HEK293 (cell line): ENCODE measurements around the gene CTSF.

ENCODE experiments used
- ATF2 ChIP-seq: fragments of 450-650 bp; formaldehyde crosslinking; IDR thresholded peaks from 2 replicates; pipeline ENCODE4 v1.5.1; 2016; ENCODE audit warnings: missing biosample characterization, missing genetic modification characterization, low read depth
- EGR2 ChIP-seq: fragments of 450-650 bp; formaldehyde crosslinking; IDR thresholded peaks from 2 replicates; pipeline ENCODE4 v1.5.1; 2016; ENCODE audit warnings: low read depth, missing biosample characterization, missing genetic modification characterization
- HOXC10 ChIP-seq: sonication (generic); formaldehyde crosslinking; IDR thresholded peaks from 2 replicates; pipeline ENCODE4 v1.8.1; 2023; ENCODE audit warnings: mild to moderate bottlenecking, missing genetic modification reagents
- HOXD13 ChIP-seq: sonication (generic); formaldehyde crosslinking; IDR thresholded peaks from 2 replicates; pipeline ENCODE4 v1.8.0; 2022; ENCODE audit warnings: missing genetic modification reagents, borderline replicate concordance
- MEIS1 ChIP-seq: sonication (generic); formaldehyde crosslinking; IDR thresholded peaks from 2 replicates; pipeline ENCODE4 v1.8.1; 2022; ENCODE audit warnings: missing genetic modification reagents, mild to moderate bottlenecking, borderline replicate concordance
- OVOL3 ChIP-seq: fragments of 450-650 bp; formaldehyde crosslinking; IDR thresholded peaks from 2 replicates; pipeline ENCODE4 v1.5.1; 2016; ENCODE audit warnings: missing biosample characterization, missing genetic modification characterization
- PBX3 ChIP-seq: sonication (generic); formaldehyde crosslinking; IDR thresholded peaks from 2 replicates; pipeline ENCODE4 v1.8.1; 2022; ENCODE audit warnings: mild to moderate bottlenecking, moderate library complexity, missing genetic modification reagents
- PRDM1 ChIP-seq: fragments of 450-650 bp; formaldehyde crosslinking; IDR thresholded peaks from 2 replicates; pipeline ENCODE4; 2016; ENCODE audit warnings: missing biosample characterization, missing genetic modification characterization
- SP2 ChIP-seq: fragments of 450-650 bp; formaldehyde crosslinking; IDR thresholded peaks from 2 replicates; pipeline ENCODE4 v1.5.1; 2016; ENCODE audit warnings: missing biosample characterization, missing genetic modification characterization
- SP3 ChIP-seq: fragments of 450-650 bp; formaldehyde crosslinking; IDR thresholded peaks from 2 replicates; pipeline ENCODE4 v1.5.1; 2016; ENCODE audit warnings: missing biosample characterization, missing genetic modification characterization
- ZBTB11 ChIP-seq: fragments of 450-650 bp; formaldehyde crosslinking; conservative IDR thresholded peaks from 2 replicates; pipeline ENCODE4 v1.5.1; 2016; ENCODE audit warnings: low read depth, missing biosample characterization, missing genetic modification characterization
- ZNF121 ChIP-seq: fragments of 450-650 bp; formaldehyde crosslinking; IDR thresholded peaks from 2 replicates; pipeline ENCODE4 v1.5.1; 2016; ENCODE audit warnings: missing biosample characterization, missing genetic modification characterization
- ZNF138 ChIP-seq: fragments of 450-650 bp; formaldehyde crosslinking; IDR thresholded peaks from 2 replicates; pipeline ENCODE4 v1.5.1; 2016; ENCODE audit warnings: missing biosample characterization, missing genetic modification characterization, borderline replicate concordance
- ZNF23 ChIP-seq: fragments of 450-650 bp; formaldehyde crosslinking; IDR thresholded peaks from 2 replicates; pipeline ENCODE4 v1.5.1; 2016; ENCODE audit warnings: missing biosample characterization, missing genetic modification characterization, borderline replicate concordance
- ZNF239 ChIP-seq: fragments of 450-650 bp; formaldehyde crosslinking; IDR thresholded peaks from 2 replicates; pipeline ENCODE4 v1.5.1; 2016; ENCODE audit warnings: missing biosample characterization, missing genetic modification characterization
- ZNF292 ChIP-seq: fragments of 450-650 bp; formaldehyde crosslinking; IDR thresholded peaks from 2 replicates; pipeline ENCODE4 v1.5.1; 2016; ENCODE audit warnings: low read depth, missing biosample characterization, missing genetic modification characterization, borderline replicate concordance
- ZNF394 ChIP-seq: fragments of 450-650 bp; formaldehyde crosslinking; IDR thresholded peaks from 2 replicates; pipeline ENCODE4 v1.5.1; 2016; ENCODE audit warnings: missing biosample characterization, missing genetic modification characterization, mild to moderate bottlenecking, moderate library complexity, borderline replicate concordance
- ZNF473 ChIP-seq: fragments of 450-650 bp; formaldehyde crosslinking; IDR thresholded peaks from 2 replicates; pipeline ENCODE4 v1.5.1; 2017; ENCODE audit warnings: missing biosample characterization, missing genetic modification characterization
- ZNF513 ChIP-seq: fragments of 450-650 bp; IDR thresholded peaks from 2 replicates; pipeline ENCODE4 v1.5.1; 2018; ENCODE audit warnings: missing biosample characterization, missing genetic modification characterization
- ZNF580 ChIP-seq: fragments of 450-650 bp; formaldehyde crosslinking; IDR thresholded peaks from 2 replicates; pipeline ENCODE4 v1.5.1; 2016; ENCODE audit warnings: missing biosample characterization, missing genetic modification characterization
- ZNF596 ChIP-seq: fragments of 450-650 bp; IDR thresholded peaks from 2 replicates; pipeline ENCODE4 v1.5.0; 2018; ENCODE audit warnings: missing biosample characterization, mild to moderate bottlenecking, missing genetic modification characterization, moderate library complexity
- ZNF621 ChIP-seq: fragments of 450-650 bp; formaldehyde crosslinking; IDR thresholded peaks from 2 replicates; pipeline ENCODE4 v1.5.1; 2017; ENCODE audit warnings: missing biosample characterization, missing genetic modification characterization
- ZNF658 ChIP-seq: fragments of 450-650 bp; formaldehyde crosslinking; IDR thresholded peaks from 2 replicates; pipeline ENCODE4; 2016; ENCODE audit warnings: missing biosample characterization, missing genetic modification characterization
- ZNF660 ChIP-seq: fragments of 450-650 bp; IDR thresholded peaks from 2 replicates; pipeline ENCODE4 v1.5.1; 2018; ENCODE audit warnings: missing biosample characterization, mild to moderate bottlenecking, missing genetic modification characterization
- ZNF768 ChIP-seq: fragments of 450-650 bp; formaldehyde crosslinking; IDR thresholded peaks from 2 replicates; pipeline ENCODE4 v1.5.1; 2018; ENCODE audit warnings: missing biosample characterization, mild to moderate bottlenecking, missing genetic modification characterization
- ZNF843 ChIP-seq: fragments of 450-650 bp; formaldehyde crosslinking; IDR thresholded peaks from 2 replicates; pipeline ENCODE4 v1.5.1; 2016; ENCODE audit warnings: missing biosample characterization, missing genetic modification characterization
- ZSCAN23 ChIP-seq: fragments of 450-650 bp; formaldehyde crosslinking; IDR thresholded peaks from 2 replicates; pipeline ENCODE4 v1.5.1; 2016; ENCODE audit warnings: missing biosample characterization, missing genetic modification characterization
- ZSCAN4 ChIP-seq: fragments of 450-650 bp; formaldehyde crosslinking; IDR thresholded peaks from 2 replicates; pipeline ENCODE4 v1.5.1; 2017; ENCODE audit warnings: missing biosample characterization, missing genetic modification characterization
- ZSCAN5A ChIP-seq: fragments of 450-650 bp; formaldehyde crosslinking; IDR thresholded peaks from 2 replicates; pipeline ENCODE4 v1.5.1; 2016; ENCODE audit warnings: missing biosample characterization, missing genetic modification characterization

The CTSF gene

GRCh38 chr11:66616379-66617154 lies 48.2 kb upstream of the CTSF start, which contains the start of gene RBM14 (continued):
- TF ChIP-seq ZNF513 (tag by site-specific recombination) (no peak), ZBTB11 (tag by site-specific recombination) (no peak), PBX3 (CRISPR knock-in tag) (peak; percentile 75), ZNF580 (tag by site-specific recombination) (0 out of 2 replicates have a peak, but pooled peaks have one; percentile 7), SP3 (tag by site-specific recombination) (peak; percentile 79), EGR2 (tag by site-specific recombination) (peak; percentile 19; the same call in 1 of the 2 replicates), HOXC10 (no peak; the same call in 1 of the 2 replicates), ZNF596 (tag by site-specific recombination) (no peak), ZSCAN23 (no peak), SP2 (tag by site-specific recombination) (peak; percentile 99), HOXD13 (CRISPR knock-in tag) (no peak), ZNF394 (tag by site-specific recombination) (no peak), ZNF23 (tag by site-specific recombination) (no peak), MEIS1 (no peak), ZNF239 (tag by site-specific recombination) (no peak), ZNF292 (no peak), ZNF660 (tag by site-specific recombination) (no peak), PRDM1 (tag by site-specific recombination) (no peak), ZNF621 (tag by site-specific recombination) (no peak), ZSCAN5A (peak; percentile 65; the same call in 1 of the 2 replicates), ZNF768 (tag by site-specific recombination) (no peak), ZNF121 (no peak), ZNF843 (tag by site-specific recombination) (0 out of 2 replicates have a peak, but pooled peaks have one; percentile 9), ZNF658 (no peak), OVOL3 (0 out of 2 replicates have a peak, but pooled peaks have one; percentile 2), ZNF473 (no peak), ZSCAN4 (tag by site-specific recombination) (no peak), ZNF138 (no peak), ATF2 (tag by site-specific recombination) (0 out of 2 replicates have a peak, but pooled peaks have one; percentile 7)
